H1 (cell line): ENCODE results near the gene EPHB1. TPM values are rescaled to one million over a fixed set of nuclear protein-coding genes. Genes with fewer than 3 reads are reported as not detected.

ENCODE experiments used
- CTCF ChIA-PET: fragments of 300-600 bp; sonication (Branson Sonifier 250); formaldehyde crosslinking; loops from one replicate; lab custom pipeline; 2021; ENCODE audit not compliant: partially characterized antibody; lab: Charles Lee
- POLR2A ChIA-PET: fragments of 300-600 bp; sonication (Branson Sonifier 250); formaldehyde crosslinking; loops from one replicate; lab custom pipeline; 2021; ENCODE audit warnings: inconsistent platforms; ENCODE audit not compliant: partially characterized antibody; lab: Charles Lee
- DNase-seq, 2 experiments: peaks; one replicate each; pipeline versions ENCODE4 v3.0.0 to v3.0.0-alpha.2; 2010 to 2022; ENCODE audit warnings: low spot score in 2 of 2, low read depth in 1 of 2, mixed read lengths in 1 of 2
- FAIRE-seq: peaks from 2 replicates; lab custom pipeline; 2011; peaks lifted over from hg19 to GRCh38; lab: Jason Lieb, UNC
- H2AFZ ChIP-seq: 2 replicates; pipeline ENCODE4 v1.8.1; 2012; ENCODE audit warnings: low read length, inconsistent platforms
- H2AK5ac ChIP-seq: 2 replicates; pipeline ENCODE4 v1.6.1; 2013; ENCODE audit warnings: low read depth, low read length
- H2BK120ac ChIP-seq: replicated peaks from 2 replicates; pipeline ENCODE3; 2013; ENCODE audit warnings: low read depth, low read length, inconsistent platforms
- H2BK12ac ChIP-seq: 2 replicates; pipeline ENCODE4 v1.6.1; 2013; ENCODE audit warnings: low read depth, low read length
- H2BK15ac ChIP-seq: 2 replicates; pipeline ENCODE4 v1.6.1; 2013; ENCODE audit warnings: low read length
- H2BK20ac ChIP-seq: 2 replicates; pipeline ENCODE4 v1.6.1; 2013; ENCODE audit warnings: low read length
- H2BK5ac ChIP-seq: 2 replicates; pipeline ENCODE4 v1.6.1; 2013; ENCODE audit warnings: low read depth, low read length
- H3K14ac ChIP-seq: 2 replicates; pipeline ENCODE4 v1.6.1; 2013; ENCODE audit warnings: inconsistent platforms; ENCODE audit not compliant: insufficient read length
- H3K18ac ChIP-seq: 2 replicates; pipeline ENCODE4 v1.6.1; 2013; ENCODE audit warnings: low read length; ENCODE audit errors: extremely low read depth
- H3K23ac ChIP-seq: 2 replicates; pipeline ENCODE4 v1.6.1; 2013; ENCODE audit warnings: inconsistent platforms; ENCODE audit not compliant: insufficient read length
- H3K23me2 ChIP-seq: 2 replicates; pipeline ENCODE4 v1.6.1; 2013; ENCODE audit warnings: low read depth, low read length
- H3K27ac ChIP-seq: 2 replicates; pipeline ENCODE4 v1.6.1; 2011; ENCODE audit warnings: low read depth, low read length, inconsistent platforms
- H3K27me3 ChIP-seq, 4 experiments: replicated peaks in 1 of 4; 1 replicate in 1 of 4; 2 replicates in 3 of 4; pipeline versions ENCODE4 v1.6.1 to v1.8.1; 2011 to 2013; ENCODE audit warnings: low read length in 3 of 4, mild to moderate bottlenecking in 3 of 4, inconsistent platforms in 2 of 4, mixed read lengths in 2 of 4, moderate library complexity in 1 of 4; ENCODE audit not compliant: control insufficient read depth in 3 of 4, insufficient read depth in 3 of 4; ENCODE audit errors: extremely low read depth in 1 of 4
- H3K36me3 ChIP-seq, 4 experiments: 2 replicates each; pipeline versions ENCODE4 v1.6.1 to v1.8.1; 2011 to 2013; ENCODE audit warnings: mild to moderate bottlenecking in 4 of 4, low read length in 3 of 4, moderate library complexity in 2 of 4, control low read depth in 1 of 4, inconsistent platforms in 1 of 4; ENCODE audit not compliant: insufficient read depth in 4 of 4, control insufficient read depth in 2 of 4
- H3K4ac ChIP-seq: replicated peaks from 2 replicates; pipeline ENCODE3; 2013; ENCODE audit warnings: low read length, low read depth, mixed read lengths, inconsistent platforms; ENCODE audit not compliant: insufficient read length
- H3K4me1 ChIP-seq, 4 experiments: replicated peaks in 1 of 4; 1 replicate in 1 of 4; 2 replicates in 3 of 4; pipeline versions ENCODE4 v1.6.1 to v1.8.1; 2011 to 2013; ENCODE audit warnings: low read length in 3 of 4, inconsistent platforms in 2 of 4, mixed read lengths in 1 of 4; ENCODE audit not compliant: insufficient read depth in 4 of 4, control insufficient read depth in 3 of 4
- H3K4me2 ChIP-seq, 2 experiments: 2 replicates each; pipeline versions ENCODE4 v1.6.1 to v1.8.1; 2011 to 2013; ENCODE audit warnings: low read depth in 2 of 2, low read length in 2 of 2, control low read depth in 1 of 2, inconsistent platforms in 1 of 2, mild to moderate bottlenecking in 1 of 2; ENCODE audit not compliant: insufficient read depth in 1 of 2
- H3K4me3 ChIP-seq, 4 experiments: fragments of 200-600, 300-600 bp in 1 of 4; sonication (generic), shearing (Covaris generic), sonication (Bioruptor Twin) in 1 of 4; 2 replicates each; pipeline versions ENCODE4 v1.5.1 to v1.8.1; 2011 to 2016; ENCODE audit warnings: low read length in 4 of 4, low read depth in 3 of 4, control low read depth in 2 of 4, inconsistent platforms in 2 of 4, mild to moderate bottlenecking in 2 of 4, mixed read lengths in 1 of 4, moderate library complexity in 1 of 4; ENCODE audit not compliant: insufficient read depth in 2 of 4; ENCODE audit errors: extremely low read depth in 1 of 4
- H3K56ac ChIP-seq: replicated peaks from 2 replicates; pipeline ENCODE3; 2013; ENCODE audit warnings: low read depth, mild to moderate bottlenecking, mixed read lengths, low read length, inconsistent platforms; ENCODE audit not compliant: insufficient read length
- H3K79me1 ChIP-seq: 2 replicates; pipeline ENCODE4 v1.6.1; 2013; ENCODE audit warnings: low read depth, low read length, control low read depth
- H3K79me2 ChIP-seq, 2 experiments: 2 replicates each; pipeline versions ENCODE4 v1.6.1 to v1.8.1; 2012 to 2013; ENCODE audit warnings: low read length in 2 of 2, mild to moderate bottlenecking in 2 of 2, inconsistent platforms in 1 of 2; ENCODE audit not compliant: insufficient read depth in 2 of 2, control insufficient read depth in 1 of 2
- H3K9ac ChIP-seq, 4 experiments: replicated peaks in 1 of 4; 1 replicate in 1 of 4; 2 replicates in 3 of 4; pipeline versions ENCODE4 v1.6.1 to v1.8.1; 2011 to 2013; ENCODE audit warnings: low read depth in 3 of 4, low read length in 3 of 4, control low read depth in 2 of 4, mild to moderate bottlenecking in 2 of 4, moderate library complexity in 2 of 4, inconsistent platforms in 1 of 4; ENCODE audit errors: extremely low read depth in 1 of 4
- H3K9me3 ChIP-seq, 2 experiments: 2 replicates each; pipeline versions ENCODE4 v1.6.1 to v1.8.1; 2012 to 2013; ENCODE audit warnings: mild to moderate bottlenecking in 2 of 2, moderate library complexity in 2 of 2, control low read depth in 1 of 2, inconsistent platforms in 1 of 2, low read depth in 1 of 2, low read length in 1 of 2, mixed read lengths in 1 of 2; ENCODE audit not compliant: insufficient read depth in 2 of 2
- H4K20me1 ChIP-seq, 2 experiments: replicated peaks in 1 of 2; 2 replicates each; pipeline versions ENCODE3 to v1.8.1; 2011 to 2013; ENCODE audit warnings: inconsistent platforms in 2 of 2, low read length in 2 of 2, mild to moderate bottlenecking in 1 of 2; ENCODE audit not compliant: insufficient read depth in 2 of 2, control insufficient read depth in 1 of 2
- H4K5ac ChIP-seq: 2 replicates; pipeline ENCODE4 v1.6.1; 2013; ENCODE audit warnings: low read length, low read depth, mixed read lengths, inconsistent platforms; ENCODE audit not compliant: insufficient read length
- H4K8ac ChIP-seq: 2 replicates; pipeline ENCODE4 v1.8.0; 2013; ENCODE audit warnings: mild to moderate bottlenecking, moderate library complexity, low read length, inconsistent platforms; ENCODE audit not compliant: insufficient read depth; ENCODE audit errors: extremely low read depth
- H4K91ac ChIP-seq: replicated peaks from 2 replicates; pipeline ENCODE3; 2013; ENCODE audit warnings: low read length, mixed read lengths, inconsistent platforms; ENCODE audit not compliant: insufficient read length
- ATF3 ChIP-seq: IDR thresholded peaks from 2 replicates; pipeline ENCODE4 v1.6.1; 2011; ENCODE audit warnings: low read depth, mild to moderate bottlenecking, low read length; ENCODE audit not compliant: insufficient read depth
- CHD2 ChIP-seq: IDR thresholded peaks from 2 replicates; pipeline ENCODE4 v1.6.1; 2012; ENCODE audit warnings: low read length, improper control_type of control experiment
- CTCF ChIP-seq, 3 experiments: IDR thresholded peaks; 1 replicate in 2 of 3; 2 replicates in 1 of 3; pipeline versions ENCODE4 v1.5.1 to v1.6.1; 2011; ENCODE audit warnings: low read length in 3 of 3, mild to moderate bottlenecking in 3 of 3, inconsistent platforms in 2 of 3, low read depth in 1 of 3, moderate library complexity in 1 of 3; ENCODE audit not compliant: insufficient read depth in 1 of 3; ENCODE audit errors: control extremely low read depth in 1 of 3
- NANOG ChIP-seq: IDR thresholded peaks from 2 replicates; pipeline ENCODE4 v1.6.1; 2011; ENCODE audit warnings: low read length, low read depth, mild to moderate bottlenecking, inconsistent platforms; ENCODE audit not compliant: insufficient read depth, poor library complexity, severe bottlenecking
- POLR2AphosphoS5 ChIP-seq: IDR thresholded peaks from 2 replicates; pipeline ENCODE4 v1.6.1; 2011; ENCODE audit warnings: low read depth, low read length
- RAD21 ChIP-seq, 2 experiments: IDR thresholded peaks in 1 of 2; conservative IDR thresholded peaks in 1 of 2; 2 replicates each; pipeline ENCODE4 v1.6.1; 2011; ENCODE audit warnings: low read depth in 2 of 2, low read length in 2 of 2, improper control_type of control experiment in 1 of 2, inconsistent platforms in 1 of 2, mild to moderate bottlenecking in 1 of 2, moderate library complexity in 1 of 2
- RFX5 ChIP-seq: IDR thresholded peaks from 2 replicates; pipeline ENCODE4 v1.6.1; 2011; ENCODE audit warnings: low read depth, low read length, improper control_type of control experiment, borderline replicate concordance
- SAP30 ChIP-seq: fragments of 300-600 bp; sonication (generic); IDR thresholded peaks from 2 replicates; pipeline ENCODE4 v1.7.1; 2012; ENCODE audit warnings: low read length, moderate library complexity, mild to moderate bottlenecking, inconsistent platforms; ENCODE audit not compliant: insufficient read depth, insufficient replicate concordance
- SP1 ChIP-seq: IDR thresholded peaks from 2 replicates; pipeline ENCODE4 v1.6.1; 2011; ENCODE audit warnings: low read depth, low read length
- TAF7 ChIP-seq: optimal IDR thresholded peaks from 2 replicates; pipeline ENCODE3; 2011; ENCODE audit warnings: low read depth, mild to moderate bottlenecking, inconsistent platforms, low read length, moderate library complexity, borderline replicate concordance
- ZNF274 ChIP-seq: IDR thresholded peaks from 2 replicates; pipeline ENCODE4 v1.7.0; 2012; ENCODE audit warnings: low read length, borderline replicate concordance; ENCODE audit errors: extremely low read depth
- WGBS, 2 experiments: shearing (Covaris generic) in 1 of 2; methylation state at CpG; one replicate each; pipeline versions ENCODE4 v1.1.6 to v1.1.7; 2013 to 2015; ENCODE audit warnings: low lambda C conversion rate in 2 of 2, mixed read lengths in 2 of 2, inconsistent platforms in 1 of 2, low coverage in 1 of 2, missing lambda C conversion rate in 1 of 2; ENCODE audit not compliant: insufficient replicate concordance in 2 of 2, insufficient coverage in 1 of 2, insufficient read length in 1 of 2; ENCODE audit errors: extremely low coverage in 1 of 2, missing lambda C conversion rate in 1 of 2; 5-methylcytosine and 5-hydroxymethylcytosine counted together
- polyA plus RNA-seq, 7 experiments: library from polyadenylated mRNA; depleted of rRNA in 3 of 7; stranded (reverse) in 5 of 7; unstranded in 2 of 7; fragments of >200 nt in 5 of 7; fragments of 200-250 nt in 2 of 7; gene quantifications; 1 replicate in 5 of 7; 2 replicates in 1 of 7; 4 replicates in 1 of 7; pipeline versions ENCODE4 v1.2.1 to v1.2.3, GENCODE V29; 2011 to 2013; ENCODE audit warnings: missing spikeins in 2 of 7, mixed read lengths in 2 of 7
- total RNA-seq: library from RNA; stranded (reverse); fragmentation: NEBNext Ultra II Directional; extraction: Animal tissue kit (Norgen Biotek cat#: 25700); gene quantifications from 2 replicates; pipeline ENCODE4 v1.2.1, GENCODE V29; 2021

The EPHB1 gene
- total and polyA plus RNA-seq, 2 of the 8 experiments (the other 6 are each of a cell fraction or from before 2014, with no cell fraction given) = 3.5 to 5.9 TPM

- Histone ChIP-seq H3K4ac (no peak overlapping the region), H3K79me2 (no peaks in the 10 kb centered on the region), H4K8ac (no peak overlapping the region), H3K4me2 (no peak overlapping the region), H2BK15ac (no peak overlapping the region), H3K79me1 (no peaks in the 10 kb centered on the region), H2BK12ac (no peak overlapping the region), H3K9me3 (no peaks in the 10 kb centered on the region), H3K9ac (no peak overlapping the region), H3K23me2 (no peaks in the 10 kb centered on the region), H3K36me3 (no peaks in the 10 kb centered on the region), H3K56ac (no peak overlapping the region), H2BK20ac (no peak overlapping the region), H2BK120ac (no peak overlapping the region), H2AFZ (no peak overlapping the region), H3K23ac (no peak overlapping the region), H4K20me1 (no peaks in the 10 kb centered on the region), H3K4me3 (no peak overlapping the region), H2AK5ac (no peak overlapping the region), H4K5ac (no peak overlapping the region), H3K18ac (no peak overlapping the region), H2BK5ac (no peak overlapping the region), H3K4me1 (no peaks in the 10 kb centered on the region), H3K27me3 (no peaks in the 10 kb centered on the region), H3K27ac (no peak overlapping the region), H3K14ac (no peak overlapping the region), H4K91ac (no peak overlapping the region)
- 86% methylated on average over 1 of the region's 1 CpG; no CpG with 5 or more reads in 1 of the 2 experiments for WGBS, 2 experiments
- no peak for FAIRE-seq
- peak in 1 of 2 experiments; percentile 16 for DNase-seq
- POLR2A ChIA-PET = no interaction called here
- CTCF ChIA-PET = interaction anchor here (1.0 kb wide), 1 partner anchor 90 kb away, joined by 3 read pairs; no protein-coding TSS in a partner anchor
- TF ChIP-seq ZNF274 (no peak), NANOG (no peak), RFX5 (no peak), CHD2 (no peak), CTCF (IDR thresholded peaks at IDR 0.05; ENCODE audit: control extremely low read depth in 1 of 3, insufficient read depth in 1 of 3, low read depth in 1 of 3, low read length in 3 of 3) (no peak), POLR2AphosphoS5 (no peak), SAP30 (no peak), TAF7 (no peak), ATF3 (no peak), SP1 (no peak), RAD21 (IDR thresholded peaks at IDR 0.05 in 1 of 2, conservative IDR thresholded peaks at IDR 0.05 in 1 of 2; ENCODE audit: low read depth in 2 of 2, low read length in 2 of 2) (no peak)
These were observed 18.5 kb upstream of the EPHB1 start for GRCh38 chr3:134776518-134776917.
